H9 (cell line): Measurements from ENCODE around the gene GCK. TPM values are rescaled to one million over a fixed set of nuclear protein-coding genes. Genes with fewer than 3 reads are reported as not detected.

Source experiments
- DNase-seq: peaks from one replicate; pipeline ENCODE4 v3.0.0-alpha.2; 2017
- H2AFZ ChIP-seq: one replicate; pipeline ENCODE4 v1.6.1; 2013; ENCODE audit warnings: mild to moderate bottlenecking, low read length, control low read depth, moderate library complexity
- H2AK5ac ChIP-seq: 2 replicates; pipeline ENCODE4 v1.6.1; 2013; ENCODE audit warnings: low read length, control low read depth, mixed read lengths; ENCODE audit not compliant: insufficient read length
- H2BK120ac ChIP-seq: one replicate; pipeline ENCODE4 v1.6.1; 2013; ENCODE audit warnings: low read depth, mild to moderate bottlenecking, low read length, control low read depth, inconsistent platforms; ENCODE audit not compliant: poor library complexity, severe bottlenecking
- H2BK12ac ChIP-seq: 2 replicates; pipeline ENCODE4 v1.6.1; 2013; ENCODE audit warnings: low read length, control low read depth, mixed read lengths, low read depth; ENCODE audit not compliant: insufficient read length
- H2BK15ac ChIP-seq: 2 replicates; pipeline ENCODE4 v1.6.1; 2013; ENCODE audit warnings: low read depth, low read length, control low read depth
- H2BK20ac ChIP-seq: one replicate; pipeline ENCODE4 v1.6.1; 2013; ENCODE audit warnings: low read depth, mild to moderate bottlenecking, low read length, control low read depth, inconsistent platforms; ENCODE audit not compliant: poor library complexity, severe bottlenecking
- H2BK5ac ChIP-seq: 2 replicates; pipeline ENCODE4 v1.6.1; 2013; ENCODE audit warnings: low read length, control low read depth, mixed read lengths; ENCODE audit not compliant: insufficient read length
- H3K14ac ChIP-seq: 2 replicates; pipeline ENCODE4 v1.6.1; 2013; ENCODE audit warnings: low read length, control low read depth; ENCODE audit not compliant: insufficient read depth
- H3K18ac ChIP-seq: 2 replicates; pipeline ENCODE4 v1.6.1; 2013; ENCODE audit warnings: low read depth, mild to moderate bottlenecking, mixed read lengths, low read length, control low read depth; ENCODE audit not compliant: insufficient read length
- H3K23ac ChIP-seq: 2 replicates; pipeline ENCODE4 v1.6.1; 2013; ENCODE audit warnings: low read length, control low read depth, mixed read lengths, low read depth; ENCODE audit not compliant: insufficient read length
- H3K23me2 ChIP-seq: 2 replicates; pipeline ENCODE4 v1.6.1; 2013; ENCODE audit warnings: low read depth, mild to moderate bottlenecking, mixed read lengths, low read length, control low read depth; ENCODE audit not compliant: insufficient read length, poor library complexity, severe bottlenecking
- H3K27ac ChIP-seq: 2 replicates; pipeline ENCODE4 v1.5.1; 2013; ENCODE audit warnings: low read length, control low read depth, mixed read lengths, low read depth; ENCODE audit not compliant: insufficient read length
- H3K27me3 ChIP-seq: 2 replicates; pipeline ENCODE4 v1.6.1; 2013; ENCODE audit warnings: low read length, control low read depth, inconsistent platforms; ENCODE audit not compliant: insufficient read depth
- H3K4ac ChIP-seq: 2 replicates; pipeline ENCODE4 v1.6.1; 2013; ENCODE audit warnings: low read depth, mild to moderate bottlenecking, control low read depth, inconsistent platforms, low read length, moderate library complexity
- H3K4me1 ChIP-seq: 2 replicates; pipeline ENCODE4 v1.6.1; 2013; ENCODE audit warnings: low read length, control low read depth, inconsistent platforms; ENCODE audit not compliant: insufficient read depth
- H3K4me2 ChIP-seq: 2 replicates; pipeline ENCODE4 v1.6.1; 2013; ENCODE audit warnings: low read length, control low read depth, mixed read lengths; ENCODE audit not compliant: insufficient read length, insufficient read depth
- H3K56ac ChIP-seq: 2 replicates; pipeline ENCODE4 v1.6.1; 2013; ENCODE audit warnings: low read depth, mild to moderate bottlenecking, mixed read lengths, low read length, control low read depth; ENCODE audit not compliant: insufficient read length
- H3K79me1 ChIP-seq: 2 replicates; pipeline ENCODE4 v1.6.1; 2013; ENCODE audit warnings: low read depth, mild to moderate bottlenecking, moderate library complexity, low read length, control low read depth, inconsistent platforms; ENCODE audit not compliant: insufficient read depth, poor library complexity, severe bottlenecking
- H3K79me2 ChIP-seq: 2 replicates; pipeline ENCODE4 v1.6.1; 2013; ENCODE audit warnings: low read length, control low read depth, inconsistent platforms; ENCODE audit not compliant: insufficient read depth
- H3K9ac ChIP-seq: 2 replicates; pipeline ENCODE4 v1.6.1; 2013; ENCODE audit warnings: low read length, control low read depth, mixed read lengths; ENCODE audit not compliant: insufficient read length; ENCODE audit errors: extremely low read depth
- H3K9me3 ChIP-seq: one replicate; pipeline ENCODE4 v1.6.1; 2013; ENCODE audit warnings: low read depth, low read length, inconsistent platforms; ENCODE audit not compliant: control insufficient read depth
- H3T11ph ChIP-seq: one replicate; pipeline ENCODE4 v1.6.1; 2013; ENCODE audit warnings: mild to moderate bottlenecking, low read length, control low read depth, inconsistent platforms
- H4K20me1 ChIP-seq: one replicate; pipeline ENCODE4 v1.6.1; 2013; ENCODE audit not compliant: control insufficient read depth, insufficient read length, insufficient read depth
- H4K5ac ChIP-seq: 2 replicates; pipeline ENCODE4 v1.6.1; 2013; ENCODE audit warnings: low read depth, mild to moderate bottlenecking, mixed read lengths, low read length, control low read depth; ENCODE audit not compliant: insufficient read length
- H4K8ac ChIP-seq: replicated peaks from 2 replicates; pipeline ENCODE4 v1.6.1; 2013; ENCODE audit warnings: low read length, control low read depth, mixed read lengths, low read depth; ENCODE audit not compliant: insufficient read length
- H4K91ac ChIP-seq: 2 replicates; pipeline ENCODE4 v1.6.1; 2013; ENCODE audit warnings: low read depth, mild to moderate bottlenecking, moderate library complexity, mixed read lengths, low read length, control low read depth; ENCODE audit not compliant: insufficient read length
- H3K27ac Mint-ChIP-seq, 3 experiments: 2 replicates in 2 of 3; 3 replicates in 1 of 3; pipeline ENCODE4 v1.8.0; 2020 to 2021; ENCODE audit warnings: mixed read lengths in 3 of 3, mild to moderate bottlenecking in 1 of 3, moderate library complexity in 1 of 3
- H3K27me3 Mint-ChIP-seq: 2 replicates; pipeline ENCODE4 v1.8.0; 2021; ENCODE audit warnings: low read depth, mild to moderate bottlenecking, moderate library complexity, mixed read lengths
- H3K36me3 Mint-ChIP-seq, 3 experiments: 2 replicates in 2 of 3; 3 replicates in 1 of 3; pipeline ENCODE4 v1.8.0; 2020 to 2021; ENCODE audit warnings: low read depth in 3 of 3, mixed read lengths in 3 of 3; ENCODE audit not compliant: insufficient read depth in 1 of 3
- H3K4me1 Mint-ChIP-seq, 2 experiments: 2 replicates each; pipeline ENCODE4 v1.8.0; 2020; ENCODE audit warnings: mixed read lengths in 2 of 2
- H3K4me3 Mint-ChIP-seq, 2 experiments: 2 replicates in 1 of 2; 3 replicates in 1 of 2; pipeline ENCODE4 v1.8.0; 2020 to 2021; ENCODE audit warnings: mild to moderate bottlenecking in 2 of 2, mixed read lengths in 2 of 2, moderate library complexity in 1 of 2
- H3K9me3 Mint-ChIP-seq, 2 experiments: 2 replicates in 1 of 2; 3 replicates in 1 of 2; pipeline ENCODE4 v1.8.0; 2020; ENCODE audit warnings: mild to moderate bottlenecking in 2 of 2, mixed read lengths in 2 of 2, moderate library complexity in 1 of 2
- CTCF ChIP-seq: fragments of 200-600 bp; sonication (generic); conservative IDR thresholded peaks from 3 replicates; pipeline ENCODE4 v1.8.0; 2021; ENCODE audit warnings: antibody characterized with exemption, mild to moderate bottlenecking
- WGBS: extraction: QIAGEN DNeasy Blood & Tissue Kit; methylation state at CpG from one replicate; pipeline ENCODE4 v1.1.7; 2013; ENCODE audit warnings: missing lambda C conversion rate, low lambda C conversion rate, mixed read lengths; ENCODE audit not compliant: insufficient read length; ENCODE audit errors: extremely low coverage; 5-methylcytosine and 5-hydroxymethylcytosine counted together
- total RNA-seq: library from RNA; stranded (reverse); gene quantifications from 2 replicates; pipeline ENCODE4 v1.2.1, GENCODE V29; 2021

The GCK gene
- total RNA-seq, 1 experiment from 2014 or later = 0.98 TPM

- Histone ChIP-seq H2AFZ (no peak overlapping the region), H3K18ac (no peak overlapping the region), H3K9me3 (no peaks in the 10 kb centered on the region), H3K23me2 (no peaks in the 10 kb centered on the region), H2BK20ac (no peak overlapping the region), H3K4ac (no peak overlapping the region), H4K5ac (no peak overlapping the region), H4K8ac (no peak overlapping the region), H3K4me1 (no peaks in the 10 kb centered on the region; the same call in 1 of the 2 replicates), H2BK15ac (no peak overlapping the region), H3K79me2 (no peaks in the 10 kb centered on the region), H3T11ph (no peak overlapping the region), H4K91ac (no peak overlapping the region), H3K14ac (no peak overlapping the region), H3K79me1 (no peaks in the 10 kb centered on the region), H2BK120ac (no peak overlapping the region), H2BK5ac (no peak overlapping the region), H3K9ac (no peak overlapping the region), H3K56ac (no peak overlapping the region), H3K23ac (no peak overlapping the region), H3K27ac (no peak overlapping the region), H3K4me2 (no peak overlapping the region), H2AK5ac (no peak overlapping the region), H3K27me3 (no peaks in the 10 kb centered on the region; the same call in 1 of the 2 replicates), H4K20me1 (no peaks in the 10 kb centered on the region), H2BK12ac (no peak overlapping the region)
- Mint-ChIP-seq H3K9me3 (no peaks in the 10 kb centered on the region), H3K4me3 (no peak overlapping the region), H3K36me3 (no peaks in the 10 kb centered on the region), H3K27ac (no peak overlapping the region), H3K4me1 (peaks cover 15 to 18% of the 10 kb centered on the region in 2 experiments), H3K27me3 (peaks cover 6% of the 10 kb centered on the region)
- DNase-seq = no peak
- no CpG with 5 or more reads among the region's 2 CpGs for WGBS
- TF ChIP-seq CTCF = no peak
Observed at GRCh38 chr7:44161371-44161770, 27.9 kb downstream of the GCK start.
